HG03196 (cell line): Measurements from ENCODE around the gene ABCD3.
"Not testable (repeated sequence)": the region's sequence is repeated elsewhere in the genome, so short reads cannot be mapped to it uniquely, and the experiment has no call there.

Experiments
- ATAC-seq: cut with Tn5 transposase; IDR thresholded peaks from one replicate; pipeline ENCODE4 v1.9.1; 2021; ENCODE audit not compliant: unreplicated experiment

The ABCD3 gene

GRCh38 chr1:94544706-94545490 is 126.7 kb downstream of the ABCD3 start:
- ATAC-seq = no peak

- no peak for ATAC-seq
These were observed 131.5 kb downstream of the ABCD3 start for GRCh38 chr1:94549706-94550105.

- ATAC-seq = no peak
These were observed 132.2 kb downstream of the ABCD3 start for GRCh38 chr1:94550396-94550795.

GRCh38 chr1:94550800-94551241 is 132.6 kb downstream of the ABCD3 start:
- ATAC-seq = no peak

- no peak for ATAC-seq
These were observed 133.3 kb downstream of the ABCD3 start for GRCh38 chr1:94551449-94551848.

- ATAC-seq = no peak
These were observed 133.9 kb downstream of the ABCD3 start for GRCh38 chr1:94552071-94552586.

- no peak for ATAC-seq
These were observed 135.1 kb downstream of the ABCD3 start for GRCh38 chr1:94553323-94553730.

- ATAC-seq = no peak
These were observed 135.7 kb downstream of the ABCD3 start for GRCh38 chr1:94553931-94554330.

- no peak for ATAC-seq
These were observed 136.4 kb downstream of the ABCD3 start for GRCh38 chr1:94554580-94554979.

GRCh38 chr1:94555091-94555490 is 136.9 kb downstream of the ABCD3 start:
- no peak for ATAC-seq

GRCh38 chr1:94559921-94560320 is 141.7 kb downstream of the ABCD3 start:
- ATAC-seq = no peak

GRCh38 chr1:94560333-94560732 is 142.1 kb downstream of the ABCD3 start:
- no peak for ATAC-seq

GRCh38 chr1:94562519-94563260 is 144.5 kb downstream of the ABCD3 start:
- no peak for ATAC-seq

GRCh38 chr1:94565901-94566300 is 147.7 kb downstream of the ABCD3 start:
- ATAC-seq = no peak

- not testable (repeated sequence) for ATAC-seq
These were observed 148.2 kb downstream of the ABCD3 start for GRCh38 chr1:94566436-94566835.

GRCh38 chr1:94567975-94568607 is 149.9 kb downstream of the ABCD3 start:
- ATAC-seq = not testable (repeated sequence)
